ENCODE measurements around the gene CFAP410. TPM values are rescaled to one million over a fixed set of nuclear protein-coding genes. Genes with fewer than 3 reads are reported as not detected.
A peak's percentile ranks its signal among the peaks of the same experiment; 100 is the strongest.

CFAP410 gene
- total RNA-seq, 2 donors from 2014 or later: 33.1 to 35.7 TPM

DNA sequence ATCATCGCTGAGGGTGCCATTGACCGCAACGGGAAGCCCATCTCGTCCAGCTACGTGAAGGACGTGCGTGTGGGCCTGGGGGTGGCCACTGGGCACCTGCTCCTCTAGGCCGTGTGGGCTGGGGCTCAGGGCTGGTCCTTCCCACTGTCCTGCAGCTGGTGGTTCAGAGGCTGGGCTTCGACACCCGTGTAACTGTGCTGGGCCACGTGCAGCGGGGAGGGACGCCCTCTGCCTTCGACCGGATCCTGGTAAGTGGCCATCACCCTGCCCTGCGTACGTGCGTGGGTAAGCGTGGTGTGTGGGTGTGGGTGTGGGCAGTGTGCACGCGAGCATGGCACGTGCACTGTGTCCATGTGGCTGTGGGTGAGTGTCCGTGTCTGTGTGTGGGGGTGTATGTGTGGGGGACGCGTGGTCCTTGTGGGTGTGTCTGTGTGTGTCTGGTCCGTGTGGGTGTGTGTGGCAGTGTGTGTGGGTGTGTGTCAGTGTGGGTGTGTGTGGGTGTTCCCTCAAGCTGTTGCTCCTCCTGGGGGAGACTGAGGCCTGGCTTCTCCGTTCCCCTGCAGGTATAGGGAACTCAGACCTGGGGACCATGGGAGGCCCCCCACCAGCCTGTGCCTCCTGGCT, 22.8 kb downstream of the CFAP410 start:
- no peaks in the 10 kb centered on the region for H3K27me3 ChIP-seq (ENCODE audit: control insufficient read depth, insufficient read depth, low read length, poor library complexity, severe bottlenecking)
- DNase-seq: no peak
- no peaks in the 10 kb centered on the region for H3K4me1 ChIP-seq (ENCODE audit: control insufficient read depth, insufficient read depth, low read length)
- Mint-ChIP-seq H3K27me3 (ENCODE audit: insufficient read depth) (no peaks in the 10 kb centered on the region), H3K27ac (no peak overlapping the region), H3K4me3 (no peak overlapping the region), H3K4me1 (no peaks in the 10 kb centered on the region), H3K9me3 (no peaks in the 10 kb centered on the region), H3K36me3 (ENCODE audit: low read depth) (peaks cover 20% of the 10 kb centered on the region)
- no peak overlapping the region for H3K9ac ChIP-seq (ENCODE audit: extremely low read depth, low read length, poor library complexity, severe bottlenecking)
- no peaks in the 10 kb centered on the region for H3K9me3 ChIP-seq (ENCODE audit: control insufficient read depth, low read length)
- H3K27ac ChIP-seq (ENCODE audit: low read depth, low read length): peak overlapping the region; percentile 38
- whole genome bisulfite sequencing, 2 experiments (ENCODE audit: insufficient coverage in 1 of 2, insufficient read length in 1 of 2): 97% methylated on average over 16 to 27 of the region's 27 CpGs
- TF ChIP-seq, protein P1, sequence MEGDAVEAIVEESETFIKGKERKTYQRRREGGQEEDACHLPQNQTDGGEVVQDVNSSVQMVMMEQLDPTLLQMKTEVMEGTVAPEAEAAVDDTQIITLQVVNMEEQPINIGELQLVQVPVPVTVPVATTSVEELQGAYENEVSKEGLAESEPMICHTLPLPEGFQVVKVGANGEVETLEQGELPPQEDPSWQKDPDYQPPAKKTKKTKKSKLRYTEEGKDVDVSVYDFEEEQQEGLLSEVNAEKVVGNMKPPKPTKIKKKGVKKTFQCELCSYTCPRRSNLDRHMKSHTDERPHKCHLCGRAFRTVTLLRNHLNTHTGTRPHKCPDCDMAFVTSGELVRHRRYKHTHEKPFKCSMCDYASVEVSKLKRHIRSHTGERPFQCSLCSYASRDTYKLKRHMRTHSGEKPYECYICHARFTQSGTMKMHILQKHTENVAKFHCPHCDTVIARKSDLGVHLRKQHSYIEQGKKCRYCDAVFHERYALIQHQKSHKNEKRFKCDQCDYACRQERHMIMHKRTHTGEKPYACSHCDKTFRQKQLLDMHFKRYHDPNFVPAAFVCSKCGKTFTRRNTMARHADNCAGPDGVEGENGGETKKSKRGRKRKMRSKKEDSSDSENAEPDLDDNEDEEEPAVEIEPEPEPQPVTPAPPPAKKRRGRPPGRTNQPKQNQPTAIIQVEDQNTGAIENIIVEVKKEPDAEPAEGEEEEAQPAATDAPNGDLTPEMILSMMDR (conservative IDR thresholded peaks at IDR 0.05): no peak
- no peak overlapping the region for H3K4me3 ChIP-seq (ENCODE audit: low read length)
- H3K36me3 ChIP-seq (ENCODE audit: control insufficient read depth, insufficient read depth, low read length): peaks cover 32% of the 10 kb centered on the region

- peaks cover 35% of the 10 kb centered on the region for H3K36me3 ChIP-seq (ENCODE audit: control insufficient read depth, insufficient read depth, low read length)
- peaks cover 25% of the 10 kb centered on the region for H3K36me3 Mint-ChIP-seq (ENCODE audit: low read depth)
- no peak overlapping the region for H3K4me3 Mint-ChIP-seq
- WGBS, 2 experiments (ENCODE audit: insufficient coverage in 1 of 2, insufficient read length in 1 of 2): 94 to 96% methylated on average over 6 to 16 of the region's 16 CpGs
- peak overlapping the region; percentile 38 for H3K27ac ChIP-seq (ENCODE audit: low read depth, low read length)
- no peaks in the 10 kb centered on the region for H3K9me3 Mint-ChIP-seq
- no peak overlapping the region for H3K27ac Mint-ChIP-seq
- DNase-seq: no peak
- H3K27me3 ChIP-seq (ENCODE audit: control insufficient read depth, insufficient read depth, low read length, poor library complexity, severe bottlenecking): no peaks in the 10 kb centered on the region
- no peaks in the 10 kb centered on the region for H3K9me3 ChIP-seq (ENCODE audit: control insufficient read depth, low read length)
- no peak overlapping the region for H3K9ac ChIP-seq (ENCODE audit: extremely low read depth, low read length, poor library complexity, severe bottlenecking)
- TF ChIP-seq, protein P1 (conservative IDR thresholded peaks at IDR 0.05): no peak
- H3K4me1 ChIP-seq (ENCODE audit: control insufficient read depth, insufficient read depth, low read length): no peaks in the 10 kb centered on the region
- H3K27me3 Mint-ChIP-seq (ENCODE audit: insufficient read depth): no peaks in the 10 kb centered on the region
- no peaks in the 10 kb centered on the region for H3K4me1 Mint-ChIP-seq
- no peak overlapping the region for H3K4me3 ChIP-seq (ENCODE audit: low read length)
Measured at GRCh38 chr21:44315691-44316203, 23.4 kb downstream of the CFAP410 start.

- no peaks in the 10 kb centered on the region for H3K27me3 ChIP-seq (ENCODE audit: control insufficient read depth, insufficient read depth, low read length, poor library complexity, severe bottlenecking)
- H3K4me3 ChIP-seq (ENCODE audit: low read length): no peak overlapping the region
- peaks cover 21% of the 10 kb centered on the region for H3K36me3 Mint-ChIP-seq (ENCODE audit: low read depth)
- H3K9me3 Mint-ChIP-seq: no peaks in the 10 kb centered on the region
- no peaks in the 10 kb centered on the region for H3K4me1 ChIP-seq (ENCODE audit: control insufficient read depth, insufficient read depth, low read length)
- H3K27ac Mint-ChIP-seq: no peak overlapping the region
- H3K4me3 Mint-ChIP-seq: no peak overlapping the region
- DNase-seq: no peak
- no peak overlapping the region for H3K9ac ChIP-seq (ENCODE audit: extremely low read depth, low read length, poor library complexity, severe bottlenecking)
- H3K27me3 Mint-ChIP-seq (ENCODE audit: insufficient read depth): no peaks in the 10 kb centered on the region
- H3K9me3 ChIP-seq (ENCODE audit: control insufficient read depth, low read length): no peaks in the 10 kb centered on the region
- H3K36me3 ChIP-seq (ENCODE audit: control insufficient read depth, insufficient read depth, low read length): peaks cover 39% of the 10 kb centered on the region
- no peak overlapping the region for H3K27ac ChIP-seq (ENCODE audit: low read depth, low read length)
- 67 to 91% methylated on average over 2 to 11 of the region's 11 CpGs for WGBS, 2 experiments (ENCODE audit: insufficient coverage in 1 of 2, insufficient read length in 1 of 2)
- TF ChIP-seq, protein P1 (conservative IDR thresholded peaks at IDR 0.05): no peak
- no peaks in the 10 kb centered on the region for H3K4me1 Mint-ChIP-seq
Measured at GRCh38 chr21:44314561-44314960, 24.6 kb downstream of the CFAP410 start.
